Measurements from ENCODE around the gene COX15.

The COX15 gene

GRCh38 chr10:99768556-99768955, 36.6 kb upstream of the COX15 start:
- TF ChIP-seq CTCF (IDR thresholded peaks at IDR 0.05; ENCODE audit: low read depth, low read length) (no peak), POLR2A (IDR thresholded peaks at IDR 0.05; ENCODE audit: extremely low read depth, insufficient read length) (no peak), MYC (IDR thresholded peaks at IDR 0.05; ENCODE audit: low read depth, low read length) (no peak), MAX (IDR thresholded peaks at IDR 0.05; ENCODE audit: low read depth, low read length) (no peak)
- DNase-seq (ENCODE audit: low read depth) = no peak
- no peak overlapping the region for H3K4me3 ChIP-seq (ENCODE audit: low read depth, low read length)

- no peak for DNase-seq (ENCODE audit: low read depth)
- no peak for TF ChIP-seq MAX (IDR thresholded peaks at IDR 0.05; ENCODE audit: low read depth, low read length)
- TF ChIP-seq POLR2A (IDR thresholded peaks at IDR 0.05; ENCODE audit: extremely low read depth, insufficient read length) = no peak
- no peak for TF ChIP-seq MYC (IDR thresholded peaks at IDR 0.05; ENCODE audit: low read depth, low read length)
- TF ChIP-seq CTCF (IDR thresholded peaks at IDR 0.05; ENCODE audit: low read depth, low read length) = no peak
- H3K4me3 ChIP-seq (ENCODE audit: low read depth, low read length) = no peak overlapping the region
Measured at GRCh38 chr10:99767901-99768300, 36.0 kb upstream of the COX15 start.

GRCh38 chr10:99766302-99766681, 34.4 kb upstream of the COX15 start:
- no peak overlapping the region for H3K4me3 ChIP-seq (ENCODE audit: low read depth, low read length)
- TF ChIP-seq CTCF (IDR thresholded peaks at IDR 0.05; ENCODE audit: low read depth, low read length) = no peak
- TF ChIP-seq POLR2A (IDR thresholded peaks at IDR 0.05; ENCODE audit: extremely low read depth, insufficient read length) = no peak
- no peak for TF ChIP-seq MYC (IDR thresholded peaks at IDR 0.05; ENCODE audit: low read depth, low read length)
- TF ChIP-seq MAX (IDR thresholded peaks at IDR 0.05; ENCODE audit: low read depth, low read length) = no peak
- no peak for DNase-seq (ENCODE audit: low read depth)

- no peak overlapping the region for H3K4me3 ChIP-seq (ENCODE audit: low read depth, low read length)
- no peak for DNase-seq (ENCODE audit: low read depth)
- no peak for TF ChIP-seq POLR2A (IDR thresholded peaks at IDR 0.05; ENCODE audit: extremely low read depth, insufficient read length)
- no peak for TF ChIP-seq CTCF (IDR thresholded peaks at IDR 0.05; ENCODE audit: low read depth, low read length)
- no peak for TF ChIP-seq MYC (IDR thresholded peaks at IDR 0.05; ENCODE audit: low read depth, low read length)
- no peak for TF ChIP-seq MAX (IDR thresholded peaks at IDR 0.05; ENCODE audit: low read depth, low read length)
Measured at GRCh38 chr10:99765672-99766301, 33.9 kb upstream of the COX15 start.

- no peak for TF ChIP-seq POLR2A (IDR thresholded peaks at IDR 0.05; ENCODE audit: extremely low read depth, insufficient read length)
- TF ChIP-seq MAX (IDR thresholded peaks at IDR 0.05; ENCODE audit: low read depth, low read length) = no peak
- TF ChIP-seq CTCF (IDR thresholded peaks at IDR 0.05; ENCODE audit: low read depth, low read length) = no peak
- no peak for TF ChIP-seq MYC (IDR thresholded peaks at IDR 0.05; ENCODE audit: low read depth, low read length)
- H3K4me3 ChIP-seq (ENCODE audit: low read depth, low read length) = no peak overlapping the region
- DNase-seq (ENCODE audit: low read depth) = no peak
Measured at GRCh38 chr10:99761365-99761764, 29.4 kb upstream of the COX15 start.

Data from NB4 (cell line).